Neural crest cell (in vitro differentiated cells): ENCODE results near the gene CYBA. TPM values are rescaled to one million over a fixed set of nuclear protein-coding genes. Genes with fewer than 3 reads are reported as not detected.
"Not testable (repeated sequence)": the region's sequence is repeated elsewhere in the genome, so short reads cannot be mapped to it uniquely, and the experiment has no call there.

ENCODE experiments used
- DNase-seq: peaks from one replicate; pipeline ENCODE4 v3.0.0; 2021; ENCODE audit warnings: low read depth, mixed read lengths, low spot score
- H3K27ac Mint-ChIP-seq: one replicate; pipeline ENCODE4 v1.8.0; 2021; ENCODE audit warnings: mild to moderate bottlenecking, mixed read lengths; ENCODE audit not compliant: unreplicated experiment
- H3K27me3 Mint-ChIP-seq: 2 replicates; pipeline ENCODE4 v1.8.0; 2021; ENCODE audit warnings: low read depth, mild to moderate bottlenecking, mixed read lengths
- H3K36me3 Mint-ChIP-seq: 2 replicates; pipeline ENCODE4 v1.8.0; 2021; ENCODE audit warnings: low read depth, mild to moderate bottlenecking, mixed read lengths
- H3K4me1 Mint-ChIP-seq: 2 replicates; pipeline ENCODE4 v1.8.0; 2021; ENCODE audit warnings: mixed read lengths
- H3K4me3 Mint-ChIP-seq: one replicate; pipeline ENCODE4 v1.8.0; 2021; ENCODE audit warnings: mild to moderate bottlenecking, mixed read lengths
- H3K9me3 Mint-ChIP-seq: 2 replicates; pipeline ENCODE4 v1.8.0; 2021; ENCODE audit warnings: mixed read lengths
- total RNA-seq: library from RNA; stranded (reverse); gene quantifications from 2 replicates; pipeline ENCODE4 v1.2.1, GENCODE V29; 2021
- TF ChIP-seq, protein P1 (sequence below): fragments of 200-600 bp; sonication (generic); conservative IDR thresholded peaks from 2 replicates; pipeline ENCODE4 v1.5.0; 2021; ENCODE audit warnings: antibody characterized with exemption, mild to moderate bottlenecking

The CYBA gene
- total RNA-seq, 1 donor from 2014 or later, result 22.3 TPM

DNA sequence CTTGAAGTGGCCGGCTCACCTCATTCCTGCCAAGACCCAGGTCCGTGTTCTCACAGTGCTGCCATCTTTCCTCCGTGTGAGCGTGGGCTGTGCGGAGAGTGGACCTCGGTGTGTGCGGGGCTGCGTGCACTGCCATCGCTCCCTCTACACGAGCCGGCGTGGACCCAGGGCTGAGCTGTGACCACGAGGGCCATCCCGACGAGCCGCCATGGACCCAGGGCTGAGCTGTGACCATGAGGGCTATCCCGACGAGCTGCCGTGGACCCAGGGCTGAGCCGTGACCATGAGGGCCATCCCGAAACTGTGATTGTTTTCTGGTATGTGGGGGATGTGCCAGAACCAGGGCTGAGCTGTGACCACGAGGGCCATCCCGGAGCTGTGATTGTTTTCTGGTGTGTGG, 21.0 kb upstream of the CYBA start:
- H3K9me3 Mint-ChIP-seq, result no peaks in the 10 kb centered on the region
- TF ChIP-seq, protein P1, sequence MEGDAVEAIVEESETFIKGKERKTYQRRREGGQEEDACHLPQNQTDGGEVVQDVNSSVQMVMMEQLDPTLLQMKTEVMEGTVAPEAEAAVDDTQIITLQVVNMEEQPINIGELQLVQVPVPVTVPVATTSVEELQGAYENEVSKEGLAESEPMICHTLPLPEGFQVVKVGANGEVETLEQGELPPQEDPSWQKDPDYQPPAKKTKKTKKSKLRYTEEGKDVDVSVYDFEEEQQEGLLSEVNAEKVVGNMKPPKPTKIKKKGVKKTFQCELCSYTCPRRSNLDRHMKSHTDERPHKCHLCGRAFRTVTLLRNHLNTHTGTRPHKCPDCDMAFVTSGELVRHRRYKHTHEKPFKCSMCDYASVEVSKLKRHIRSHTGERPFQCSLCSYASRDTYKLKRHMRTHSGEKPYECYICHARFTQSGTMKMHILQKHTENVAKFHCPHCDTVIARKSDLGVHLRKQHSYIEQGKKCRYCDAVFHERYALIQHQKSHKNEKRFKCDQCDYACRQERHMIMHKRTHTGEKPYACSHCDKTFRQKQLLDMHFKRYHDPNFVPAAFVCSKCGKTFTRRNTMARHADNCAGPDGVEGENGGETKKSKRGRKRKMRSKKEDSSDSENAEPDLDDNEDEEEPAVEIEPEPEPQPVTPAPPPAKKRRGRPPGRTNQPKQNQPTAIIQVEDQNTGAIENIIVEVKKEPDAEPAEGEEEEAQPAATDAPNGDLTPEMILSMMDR, result no peak
- DNase-seq, result no peak
- H3K27me3 Mint-ChIP-seq, result no peaks in the 10 kb centered on the region
- H3K27ac Mint-ChIP-seq, result no peak overlapping the region
- H3K4me3 Mint-ChIP-seq, result no peak overlapping the region
- H3K4me1 Mint-ChIP-seq, result peaks cover 8% of the 10 kb centered on the region
- no peaks in the 10 kb centered on the region for H3K36me3 Mint-ChIP-seq

DNA sequence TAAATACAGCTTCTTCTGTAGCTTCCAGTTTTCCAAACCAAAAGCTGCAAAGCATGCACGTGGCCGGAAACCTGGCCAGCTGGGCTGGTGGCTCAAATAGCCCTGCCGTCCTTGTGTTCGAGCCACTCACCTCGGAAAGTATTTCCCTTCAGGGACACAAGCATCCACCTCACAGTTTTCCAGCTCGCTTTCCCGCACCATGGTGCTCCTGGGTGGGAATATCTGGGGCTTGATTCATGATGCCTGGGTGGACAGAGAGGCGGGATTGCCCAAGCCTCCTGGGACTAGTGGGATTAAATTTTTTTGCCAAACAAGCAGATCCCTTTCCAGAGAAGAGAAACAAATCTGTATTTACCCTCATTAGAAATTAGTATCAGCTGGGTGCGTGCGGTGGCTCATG, 19.1 kb upstream of the CYBA start:
- Mint-ChIP-seq H3K4me1 (peaks cover 10% of the 10 kb centered on the region), H3K27ac (no peak overlapping the region), H3K36me3 (no peaks in the 10 kb centered on the region)

DNA sequence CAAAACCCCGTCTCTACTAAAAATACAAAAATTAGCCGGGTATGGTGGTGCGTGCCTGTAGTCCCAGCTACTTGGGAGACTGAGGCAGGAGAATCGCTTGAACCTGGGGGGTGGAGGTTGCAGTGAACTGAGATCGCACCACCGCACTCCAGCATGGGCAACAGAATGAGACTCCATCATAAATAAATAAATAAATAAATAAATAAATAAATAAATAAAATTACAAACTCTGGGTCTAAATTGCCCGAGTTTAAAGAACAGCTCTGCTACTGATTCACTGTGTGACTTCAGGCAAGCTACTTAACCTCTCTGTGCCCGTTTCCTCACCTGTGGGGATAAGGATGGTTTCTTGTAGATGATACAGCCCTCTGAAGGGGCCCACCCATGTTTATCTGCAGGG, 18.6 kb upstream of the CYBA start:
- not testable (repeated sequence) for H3K27me3 Mint-ChIP-seq, H3K27ac Mint-ChIP-seq, H3K4me3 Mint-ChIP-seq, DNase-seq, H3K9me3 Mint-ChIP-seq, H3K36me3 Mint-ChIP-seq
- peaks cover 13% of the 10 kb centered on the region for H3K4me1 Mint-ChIP-seq

More for the DNA sequence above, 19.1 kb upstream of the CYBA start:
- TF ChIP-seq, protein P1, result no peak
- no peak for DNase-seq
- H3K9me3 Mint-ChIP-seq, result no peaks in the 10 kb centered on the region
- H3K4me3 Mint-ChIP-seq, result no peak overlapping the region
- no peaks in the 10 kb centered on the region for H3K27me3 Mint-ChIP-seq

DNA sequence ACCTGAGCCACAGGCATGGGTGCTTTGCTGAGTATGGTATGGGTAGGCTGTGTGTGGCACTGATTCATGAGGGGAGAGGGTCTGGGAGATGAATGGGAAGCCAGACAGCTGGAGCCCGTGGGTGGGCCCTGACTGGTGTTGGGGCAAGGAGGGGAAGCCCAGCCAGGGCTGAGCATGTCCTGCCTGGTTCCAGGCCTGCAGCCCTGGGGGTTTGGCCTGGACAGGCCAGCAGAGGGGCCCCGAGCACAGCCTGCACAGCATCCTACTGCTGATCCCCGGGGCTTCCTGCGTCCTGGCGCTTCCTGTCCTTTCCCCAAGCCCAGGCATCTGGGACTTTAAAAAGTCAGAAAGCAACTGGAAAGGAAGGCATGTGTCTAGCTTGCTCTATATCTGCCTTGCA, 16.6 kb upstream of the CYBA start:
- Mint-ChIP-seq H3K9me3 (no peaks in the 10 kb centered on the region), H3K27ac (no peak overlapping the region), H3K36me3 (no peaks in the 10 kb centered on the region), H3K27me3 (no peaks in the 10 kb centered on the region), H3K4me3 (peak overlapping the region; percentile 8), H3K4me1 (peaks cover 17% of the 10 kb centered on the region)
- no peak for DNase-seq
- TF ChIP-seq, protein P1, result no peak

DNA sequence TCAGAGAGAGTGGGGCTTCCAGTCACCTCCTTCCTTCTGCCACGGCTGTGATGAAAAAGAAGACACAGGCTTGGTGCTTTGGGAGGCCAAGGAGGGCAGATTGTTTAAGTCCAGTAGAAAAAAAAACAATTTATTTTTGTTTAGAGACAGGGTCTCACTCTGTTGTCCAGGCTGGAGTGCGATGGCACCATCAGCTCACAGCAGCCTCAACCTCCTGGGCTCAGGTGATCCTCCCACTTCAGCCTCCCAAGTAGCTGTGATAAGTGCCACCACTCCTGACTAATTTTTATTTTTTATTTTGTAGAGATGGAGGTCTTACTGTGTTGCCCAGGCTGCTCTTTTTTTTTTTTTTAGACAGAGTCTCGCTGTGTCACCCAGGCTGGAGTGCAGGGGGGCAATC, 14.7 kb upstream of the CYBA start:
- H3K4me1 Mint-ChIP-seq, result peaks cover 29% of the 10 kb centered on the region
- H3K27ac Mint-ChIP-seq, result no peak overlapping the region
- peak overlapping the region; percentile 78 for H3K4me3 Mint-ChIP-seq
- no peaks in the 10 kb centered on the region for H3K9me3 Mint-ChIP-seq
- H3K27me3 Mint-ChIP-seq, result no peaks in the 10 kb centered on the region
- no peak for DNase-seq
- TF ChIP-seq, protein P1, result no peak
- H3K36me3 Mint-ChIP-seq, result no peaks in the 10 kb centered on the region

DNA sequence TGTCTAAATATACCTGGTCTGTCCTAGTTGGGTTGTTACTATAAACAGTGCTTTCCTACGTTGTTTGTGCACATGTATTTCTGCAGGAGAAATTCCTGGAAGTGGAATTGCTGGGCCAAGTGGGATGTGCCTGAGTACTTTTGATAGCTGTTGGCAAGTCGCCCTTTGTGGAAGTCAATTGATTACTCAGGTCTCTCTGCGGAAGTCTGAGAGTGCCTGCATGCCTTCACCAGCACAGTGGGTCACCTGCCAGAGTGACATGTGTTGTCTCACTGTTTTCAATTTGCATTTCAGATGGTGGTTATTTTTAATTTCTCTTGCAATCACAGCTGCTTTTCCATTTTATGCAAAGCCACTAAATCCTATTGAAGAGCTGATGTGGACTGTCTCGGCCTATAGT, 14.3 kb upstream of the CYBA start:
- no peak for DNase-seq
- Mint-ChIP-seq H3K36me3 (no peaks in the 10 kb centered on the region), H3K4me3 (peak overlapping the region; percentile 78), H3K4me1 (peaks cover 29% of the 10 kb centered on the region), H3K27ac (no peak overlapping the region), H3K27me3 (no peaks in the 10 kb centered on the region), H3K9me3 (no peaks in the 10 kb centered on the region)
- TF ChIP-seq, protein P1, result no peak
